ENCODE measurements around the gene TAGLN3. TPM values are rescaled to one million over a fixed set of nuclear protein-coding genes. Genes with fewer than 3 reads are reported as not detected.

Gene TAGLN3
- total RNA-seq, 1 donor from 2014 or later = 0.74 TPM

DNA sequence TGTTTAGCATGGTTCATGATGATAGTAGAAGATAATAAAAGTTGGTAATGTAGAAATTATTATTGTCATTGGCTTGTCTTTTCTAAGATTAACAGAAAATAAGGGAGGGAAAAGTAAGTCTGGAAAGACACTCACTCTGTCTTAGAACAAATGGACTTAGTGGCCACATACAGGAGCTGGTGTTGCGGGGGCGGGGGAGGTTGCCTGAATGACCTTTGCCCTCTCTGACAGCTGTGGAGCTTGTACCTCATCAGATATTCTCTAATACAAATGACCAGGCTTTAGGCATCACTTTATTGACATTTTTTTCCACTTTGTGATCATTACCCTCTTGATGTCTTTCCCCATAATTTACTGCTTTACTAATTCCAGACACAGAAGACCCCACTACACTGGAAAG is 5.9 kb downstream of the TAGLN3 start:
- peaks cover 14% of the 10 kb centered on the region for H3K27me3 ChIP-seq (ENCODE audit: low read depth)
- H3K36me3 ChIP-seq = no peaks in the 10 kb centered on the region
- DNase-seq = no peak
- no peak for TF ChIP-seq CTCF (IDR thresholded peaks at IDR 0.05; ENCODE audit: borderline replicate concordance)
- H3K27ac ChIP-seq (replicated peaks) = no peak overlapping the region
- H3K4me1 ChIP-seq = peaks cover 21% of the 10 kb centered on the region
- intact Hi-C loops (cut with micrococcal nuclease) = no loop called here
- H3K9me3 ChIP-seq (replicated peaks) = no peaks in the 10 kb centered on the region
- H3K4me3 ChIP-seq = no peak overlapping the region

- H3K27ac ChIP-seq (replicated peaks) = no peak overlapping the region
- DNase-seq = no peak
- no peaks in the 10 kb centered on the region for H3K9me3 ChIP-seq (replicated peaks)
- no peak overlapping the region for H3K4me3 ChIP-seq
- no peak for TF ChIP-seq CTCF (IDR thresholded peaks at IDR 0.05; ENCODE audit: borderline replicate concordance)
- no peaks in the 10 kb centered on the region for H3K36me3 ChIP-seq
- intact Hi-C loops (cut with micrococcal nuclease) = no loop called here
- H3K4me1 ChIP-seq = peaks cover 22% of the 10 kb centered on the region
- peaks cover 9% of the 10 kb centered on the region for H3K27me3 ChIP-seq (ENCODE audit: low read depth)
These were observed 6.5 kb downstream of the TAGLN3 start for GRCh38 chr3:112005091-112005672.

DNA sequence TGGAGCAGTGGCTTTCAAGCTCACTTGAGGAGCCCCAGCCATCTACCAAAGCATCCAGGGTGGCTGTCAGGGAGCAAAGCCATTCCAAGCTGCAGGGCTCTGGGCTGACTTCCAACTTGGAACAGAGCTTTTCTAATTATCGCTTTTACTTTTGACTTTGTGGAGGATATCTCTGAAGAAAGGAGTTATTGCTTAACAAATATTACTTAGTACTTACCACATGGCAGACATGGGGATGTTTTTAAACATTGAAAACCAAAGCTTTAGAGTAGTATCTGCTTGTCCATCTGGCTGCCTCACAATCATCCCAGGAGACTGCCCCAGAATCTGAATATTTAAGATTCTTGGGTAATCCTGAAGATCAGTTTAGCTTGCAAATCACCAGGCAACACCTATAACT is 8.9 kb downstream of the TAGLN3 start:
- TF ChIP-seq CTCF (IDR thresholded peaks at IDR 0.05; ENCODE audit: borderline replicate concordance) = no peak
- DNase-seq = no peak
- Histone ChIP-seq H3K36me3 (no peaks in the 10 kb centered on the region), H3K27me3 (ENCODE audit: low read depth) (no peaks in the 10 kb centered on the region), H3K4me1 (peaks cover 43% of the 10 kb centered on the region), H3K4me3 (no peak overlapping the region), H3K9me3 (replicated peaks) (no peaks in the 10 kb centered on the region), H3K27ac (replicated peaks) (no peak overlapping the region)
- intact Hi-C loops (cut with micrococcal nuclease) = no loop called here

- Histone ChIP-seq H3K4me3 (no peak overlapping the region), H3K36me3 (no peaks in the 10 kb centered on the region), H3K27me3 (ENCODE audit: low read depth) (no peaks in the 10 kb centered on the region), H3K9me3 (replicated peaks) (no peaks in the 10 kb centered on the region), H3K27ac (replicated peaks) (no peak overlapping the region), H3K4me1 (peaks cover 55% of the 10 kb centered on the region)
- DNase-seq = no peak
- intact Hi-C loops (cut with micrococcal nuclease) = no loop called here
- TF ChIP-seq CTCF (IDR thresholded peaks at IDR 0.05; ENCODE audit: borderline replicate concordance) = no peak
These were observed 10.9 kb downstream of the TAGLN3 start for GRCh38 chr3:112009670-112010069.

DNA sequence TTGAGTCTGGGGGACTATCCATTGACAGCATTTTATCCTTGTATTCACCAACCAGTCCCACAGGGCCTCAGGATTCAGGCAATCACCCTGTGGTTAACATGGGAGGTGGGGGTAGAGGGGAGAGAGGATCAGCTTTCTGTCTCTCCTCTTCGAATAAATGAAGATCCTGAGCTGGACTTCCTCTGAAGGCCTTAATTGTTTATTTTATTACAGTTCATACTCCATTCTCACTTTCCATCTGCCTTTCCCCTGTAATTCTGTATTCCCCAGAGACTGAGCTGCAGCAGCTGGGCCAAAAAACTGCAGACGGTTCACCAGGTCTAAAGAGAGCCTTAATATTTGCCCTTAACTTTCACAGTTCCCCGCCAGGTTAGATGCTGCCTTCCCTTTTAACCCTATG is 11.9 kb downstream of the TAGLN3 start:
- H3K27ac ChIP-seq (replicated peaks) = no peak overlapping the region
- peaks cover 55% of the 10 kb centered on the region for H3K4me1 ChIP-seq
- no peak for TF ChIP-seq CTCF (IDR thresholded peaks at IDR 0.05; ENCODE audit: borderline replicate concordance)
- H3K4me3 ChIP-seq = no peak overlapping the region
- H3K9me3 ChIP-seq (replicated peaks) = no peaks in the 10 kb centered on the region
- intact Hi-C loops (cut with micrococcal nuclease) = no loop called here
- H3K36me3 ChIP-seq = no peaks in the 10 kb centered on the region
- DNase-seq = no peak
- no peaks in the 10 kb centered on the region for H3K27me3 ChIP-seq (ENCODE audit: low read depth)

Data from left ventricle myocardium inferior (tissue), 1 donor.